H1 (cell line): ENCODE data around the gene PRSS38. TPM values are rescaled to one million over a fixed set of nuclear protein-coding genes. Genes with fewer than 3 reads are reported as not detected.

ENCODE experiments used
- CBX5 ChIP-seq: fragments of 300-800, 300-1000 bp; sonication (generic); IDR thresholded peaks from 2 replicates; pipeline ENCODE4 v1.7.1; 2016; ENCODE audit warnings: antibody characterized with exemption, low read length, low read depth
- CEBPB ChIP-seq: IDR thresholded peaks from 2 replicates; pipeline ENCODE4 v1.6.1; 2012; ENCODE audit warnings: low read depth, low read length
- CHD2 ChIP-seq: IDR thresholded peaks from 2 replicates; pipeline ENCODE4 v1.6.1; 2012; ENCODE audit warnings: low read length, improper control_type of control experiment
- CHD7 ChIP-seq: fragments of 300-600 bp; sonication (generic); IDR thresholded peaks from 2 replicates; pipeline ENCODE4 v1.7.1; 2012; ENCODE audit warnings: low read length, moderate library complexity, mild to moderate bottlenecking, inconsistent platforms; ENCODE audit not compliant: insufficient replicate concordance
- EGR1 ChIP-seq: IDR thresholded peaks from 2 replicates; pipeline ENCODE4 v1.6.1; 2011; ENCODE audit warnings: low read depth, low read length, borderline replicate concordance
- MAFK ChIP-seq: IDR thresholded peaks from 2 replicates; pipeline ENCODE4 v1.6.1; 2012; ENCODE audit warnings: low read depth, mild to moderate bottlenecking, improper control_type of control experiment, low read length
- SIRT6 ChIP-seq: IDR thresholded peaks from one replicate; pipeline ENCODE4 v1.7.1; 2012; ENCODE audit warnings: low read length, inconsistent platforms
- polyA plus RNA-seq, 7 experiments: library from polyadenylated mRNA; depleted of rRNA in 3 of 7; stranded (reverse) in 5 of 7; unstranded in 2 of 7; fragments of >200 nt in 5 of 7; fragments of 200-250 nt in 2 of 7; gene quantifications; 1 replicate in 5 of 7; 2 replicates in 1 of 7; 4 replicates in 1 of 7; pipeline versions ENCODE4 v1.2.1 to v1.2.3, GENCODE V29; 2011 to 2013; ENCODE audit warnings: missing spikeins in 2 of 7, mixed read lengths in 2 of 7
- total RNA-seq: library from RNA; stranded (reverse); fragmentation: NEBNext Ultra II Directional; extraction: Animal tissue kit (Norgen Biotek cat#: 25700); gene quantifications from 2 replicates; pipeline ENCODE4 v1.2.1, GENCODE V29; 2021

Gene PRSS38
- total and polyA plus RNA-seq, 2 of the 8 experiments (the other 6 are each of a cell fraction or from before 2014, with no cell fraction given) = not detected

DNA sequence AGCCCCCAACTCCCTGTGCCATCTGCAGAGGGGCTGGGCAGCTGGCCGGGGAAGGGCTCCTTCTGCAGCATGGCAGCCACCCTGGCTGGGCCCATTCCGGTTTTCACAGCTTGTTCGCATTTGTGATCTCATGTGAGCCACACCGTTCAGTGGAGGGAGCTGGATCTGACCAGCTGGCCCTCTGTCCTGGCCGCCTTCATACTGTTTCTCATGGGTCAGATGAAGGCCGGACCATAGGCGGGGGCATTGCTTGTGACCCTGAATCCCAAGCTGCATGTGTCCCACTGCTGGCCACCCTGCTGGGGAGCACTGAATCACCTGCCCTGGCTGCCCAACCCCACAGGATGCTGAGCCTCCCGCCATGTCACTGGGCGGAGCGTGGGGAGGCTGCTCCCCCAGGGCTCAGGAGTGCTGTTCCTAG lies 36.4 kb upstream of the PRSS38 start (continued):
- TF ChIP-seq CHD7 (no peak), CHD2 (no peak), SIRT6 (no peak), CEBPB (no peak), EGR1 (no peak), MAFK (no peak), CBX5 (no peak)
- TF ChIP-seq, all 59 proteins: peak for 0
